Prostate gland (tissue), 2 donors: ENCODE measurements around the gene PCYOX1L. TPM values are rescaled to one million over a fixed set of nuclear protein-coding genes. Genes with fewer than 3 reads are reported as not detected.
"Not testable (repeated sequence)": the region's sequence is repeated elsewhere in the genome, so short reads cannot be mapped to it uniquely, and the experiment has no call there.

ENCODE experiments used
- DNase-seq: peaks from one replicate; pipeline ENCODE4 v3.0.0-alpha.2; 2019; ENCODE audit warnings: low spot score
- H3K27ac ChIP-seq, 2 donors: fragments of 200-600 bp; sonication (generic); 2 replicates each; pipeline ENCODE4 v1.5.1; 2017 to 2019
- H3K27me3 ChIP-seq: fragments of 200-600 bp; sonication (generic); replicated peaks from 2 replicates; pipeline ENCODE4 v1.5.1; 2019; ENCODE audit not compliant: insufficient read depth
- H3K36me3 ChIP-seq, 2 donors: fragments of 200-600 bp; sonication (generic); 1 replicate in 1 of 2; 2 replicates in 1 of 2; pipeline versions ENCODE4 v1.5.1 to v1.8.1; 2017 to 2019
- H3K4me1 ChIP-seq: fragments of 200-600 bp; sonication (generic); replicated peaks from 2 replicates; pipeline ENCODE4 v1.5.1; 2019
- H3K4me3 ChIP-seq, 2 donors: fragments of 200-600 bp; sonication (generic); 2 replicates each; pipeline ENCODE4 v1.5.1; 2017 to 2019
- H3K9me3 ChIP-seq: fragments of 200-600 bp; sonication (generic); 2 replicates; pipeline ENCODE4 v1.5.1; 2017
- POLR2A ChIP-seq: fragments of 450-650 bp; IDR thresholded peaks from one replicate; pipeline ENCODE4 v1.6.1; 2016; ENCODE audit warnings: antibody characterized with exemption, mild to moderate bottlenecking
- POLR2AphosphoS5 ChIP-seq: sonication (generic); formaldehyde crosslinking; IDR thresholded peaks from one replicate; pipeline ENCODE4 v1.6.1; 2017; ENCODE audit warnings: antibody characterized with exemption
- WGBS: methylation state at CpG from one replicate; pipeline ENCODE4 v1.1.5; 2018; 5-methylcytosine and 5-hydroxymethylcytosine counted together
- intact Hi-C: fragments of 100-400 bp; cut with DNase I; formaldehyde crosslinking; loops from one replicate; pipeline ENCODE4 v1.14.2; 2022
- total RNA-seq, 2 donors: library from RNA; depleted of rRNA; stranded (reverse); fragments of >200 nt; gene quantifications; one replicate each; pipeline ENCODE4 v1.1.0, GENCODE V29; 2016
- TF ChIP-seq, protein P1 (sequence below), 4 experiments: fragments of 200-600 bp in 2 of 4; fragments of 450-650 bp in 2 of 4; sonication (generic) in 2 of 4; IDR thresholded peaks; 1 replicate in 3 of 4; 2 replicates in 1 of 4; pipeline ENCODE4 v1.5.1; 2016 to 2019; ENCODE audit warnings: antibody characterized with exemption in 4 of 4, mild to moderate bottlenecking in 2 of 4, moderate library complexity in 2 of 4

Gene PCYOX1L
- total RNA-seq, 2 donors from 2014 or later = 7.7 to 20.7 TPM

DNA sequence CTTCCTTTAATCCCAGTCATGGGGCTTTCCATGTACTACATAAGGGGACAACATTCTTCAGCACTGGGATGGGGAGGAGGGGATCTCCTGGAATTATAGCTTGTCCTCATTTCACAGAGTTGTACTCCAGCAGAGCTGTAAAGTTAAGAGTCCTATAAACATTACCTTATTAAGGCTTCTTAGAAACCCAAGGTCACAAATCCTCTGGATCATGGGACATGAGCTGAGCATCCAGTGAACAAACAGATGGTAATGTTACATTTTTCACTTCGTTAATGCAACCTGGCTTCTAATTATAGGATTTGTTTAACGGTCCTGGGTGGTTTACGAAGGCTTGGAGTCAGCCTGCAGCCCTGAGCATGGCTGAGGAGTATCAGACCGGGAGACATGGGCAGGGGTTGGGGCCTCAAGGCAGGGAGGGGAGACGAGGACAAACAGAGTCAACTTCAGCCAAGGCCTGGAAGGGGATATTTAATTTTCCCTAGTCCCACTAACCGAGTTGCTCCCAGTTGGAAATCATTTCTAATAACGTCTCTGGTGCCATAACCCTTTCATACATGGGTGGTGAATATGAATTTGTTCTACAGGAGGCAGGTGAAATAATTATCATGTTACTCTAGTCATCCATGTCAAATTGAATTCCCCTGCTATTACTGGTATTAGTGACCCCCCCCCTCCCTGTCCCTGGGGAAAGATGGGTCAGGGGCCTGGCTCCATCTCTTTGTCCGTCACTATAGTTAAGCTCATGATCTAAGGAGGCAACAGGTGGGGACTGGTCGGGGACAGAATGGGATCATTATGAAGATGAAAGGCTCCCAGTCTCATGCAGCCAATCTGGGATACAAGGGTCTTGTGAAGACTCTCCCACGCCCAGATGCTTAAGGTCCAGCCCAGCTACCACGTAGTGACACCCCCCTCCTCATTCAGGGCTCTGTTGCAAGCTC lies 32.0 kb downstream of the PCYOX1L start:
- no peak for DNase-seq
- 65% methylated on average over 11 of the region's 11 CpGs for WGBS
- Histone ChIP-seq H3K4me3 (no peak overlapping the region), H3K27me3 (no peaks in the 10 kb centered on the region), H3K36me3 (no peaks in the 10 kb centered on the region), H3K4me1 (no peaks in the 10 kb centered on the region), H3K27ac (peak overlapping the region; percentile 72 to 74), H3K9me3 (no peaks in the 10 kb centered on the region)
- TF ChIP-seq POLR2AphosphoS5 = peak; percentile 80
- TF ChIP-seq, protein P1, sequence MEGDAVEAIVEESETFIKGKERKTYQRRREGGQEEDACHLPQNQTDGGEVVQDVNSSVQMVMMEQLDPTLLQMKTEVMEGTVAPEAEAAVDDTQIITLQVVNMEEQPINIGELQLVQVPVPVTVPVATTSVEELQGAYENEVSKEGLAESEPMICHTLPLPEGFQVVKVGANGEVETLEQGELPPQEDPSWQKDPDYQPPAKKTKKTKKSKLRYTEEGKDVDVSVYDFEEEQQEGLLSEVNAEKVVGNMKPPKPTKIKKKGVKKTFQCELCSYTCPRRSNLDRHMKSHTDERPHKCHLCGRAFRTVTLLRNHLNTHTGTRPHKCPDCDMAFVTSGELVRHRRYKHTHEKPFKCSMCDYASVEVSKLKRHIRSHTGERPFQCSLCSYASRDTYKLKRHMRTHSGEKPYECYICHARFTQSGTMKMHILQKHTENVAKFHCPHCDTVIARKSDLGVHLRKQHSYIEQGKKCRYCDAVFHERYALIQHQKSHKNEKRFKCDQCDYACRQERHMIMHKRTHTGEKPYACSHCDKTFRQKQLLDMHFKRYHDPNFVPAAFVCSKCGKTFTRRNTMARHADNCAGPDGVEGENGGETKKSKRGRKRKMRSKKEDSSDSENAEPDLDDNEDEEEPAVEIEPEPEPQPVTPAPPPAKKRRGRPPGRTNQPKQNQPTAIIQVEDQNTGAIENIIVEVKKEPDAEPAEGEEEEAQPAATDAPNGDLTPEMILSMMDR (IDR thresholded peaks at IDR 0.05) = no peak
- intact Hi-C loops = no loop called here

DNA sequence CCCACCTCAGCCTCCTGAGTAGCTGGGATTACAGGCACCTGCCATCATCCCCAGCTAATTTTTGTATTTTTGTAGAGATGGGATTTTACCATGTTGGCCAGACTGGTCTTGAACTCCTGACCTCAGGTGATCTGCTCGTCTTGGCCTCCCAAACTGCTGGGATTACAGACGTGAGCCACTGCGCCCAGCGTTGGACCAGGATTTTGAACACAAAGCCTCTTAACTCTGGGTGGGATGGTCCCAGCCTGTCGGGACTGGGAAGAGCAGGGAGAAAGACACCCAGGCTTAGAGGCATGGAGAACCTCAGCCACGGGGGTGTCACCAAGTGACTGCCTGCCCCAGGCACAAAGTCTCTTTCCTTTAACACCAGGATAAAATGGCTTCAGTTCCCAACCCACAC lies 33.2 kb downstream of the PCYOX1L start:
- H3K4me1 ChIP-seq, DNase-seq, intact Hi-C loops, H3K27me3 ChIP-seq, H3K36me3 ChIP-seq, H3K9me3 ChIP-seq, H3K4me3 ChIP-seq: not testable (repeated sequence)
- peak overlapping the region; percentile 44 to 74 for H3K27ac ChIP-seq
- WGBS = 74% methylated on average over 6 of the region's 6 CpGs

DNA sequence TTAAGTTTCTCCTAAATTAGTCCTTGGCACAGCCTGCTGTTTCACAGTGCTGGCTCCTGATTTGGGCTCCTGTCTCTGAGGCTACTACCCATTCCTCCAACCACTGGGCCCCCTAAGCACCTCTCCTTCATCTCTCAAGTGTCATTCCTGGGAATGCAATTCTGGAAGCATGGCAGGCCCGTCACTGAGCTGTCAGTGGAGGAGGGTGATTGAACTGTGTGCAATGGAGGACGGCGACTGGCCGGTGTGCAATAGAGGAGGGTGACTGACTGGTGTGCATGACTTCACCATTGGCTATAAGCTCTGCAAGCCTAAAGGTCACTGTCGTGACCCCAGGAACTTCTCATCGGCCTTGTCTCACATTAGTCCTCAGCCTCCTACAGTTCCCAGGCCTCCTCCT lies 33.7 kb downstream of the PCYOX1L start:
- 82% methylated on average over 6 of the region's 6 CpGs for WGBS
- Histone ChIP-seq H3K9me3 (no peaks in the 10 kb centered on the region), H3K27me3 (no peaks in the 10 kb centered on the region), H3K27ac (peak overlapping the region; percentile 44 to 74), H3K4me3 (no peak overlapping the region), H3K4me1 (no peaks in the 10 kb centered on the region), H3K36me3 (no peaks in the 10 kb centered on the region)
- no peak for DNase-seq
- intact Hi-C loops = no loop called here
- TF ChIP-seq POLR2A (no peak), POLR2AphosphoS5 (no peak)
- TF ChIP-seq, protein P1 (IDR thresholded peaks at IDR 0.05) = no peak

DNA sequence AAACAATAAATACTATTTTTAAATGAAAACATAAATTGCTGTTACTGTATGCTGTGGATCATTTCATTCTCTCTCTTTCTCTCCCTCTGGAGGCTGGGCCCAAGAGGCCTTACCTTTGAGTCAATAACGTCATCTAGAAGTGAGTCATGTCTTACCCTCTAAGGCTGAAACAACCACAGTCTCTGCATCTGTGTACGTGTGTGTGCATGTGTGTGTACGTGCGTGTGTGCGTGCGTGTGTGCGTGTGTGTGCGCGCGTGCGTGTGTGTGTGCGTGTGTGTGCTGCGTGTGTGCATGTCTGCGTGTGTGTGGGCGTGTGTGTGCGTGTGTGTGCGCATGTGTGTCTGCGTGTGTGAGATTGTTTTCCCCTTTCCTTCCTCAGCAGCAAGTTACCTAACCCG lies 34.9 kb downstream of the PCYOX1L start:
- H3K9me3 ChIP-seq = no peaks in the 10 kb centered on the region
- WGBS = 86% methylated on average over 19 of the region's 19 CpGs
- no peak overlapping the region for H3K27ac ChIP-seq
- no peaks in the 10 kb centered on the region for H3K27me3 ChIP-seq
- H3K4me1 ChIP-seq = no peaks in the 10 kb centered on the region
- no peaks in the 10 kb centered on the region for H3K36me3 ChIP-seq
- DNase-seq = no peak
- intact Hi-C loops = no loop called here
- H3K4me3 ChIP-seq = no peak overlapping the region
- TF ChIP-seq POLR2AphosphoS5 = no peak

DNA sequence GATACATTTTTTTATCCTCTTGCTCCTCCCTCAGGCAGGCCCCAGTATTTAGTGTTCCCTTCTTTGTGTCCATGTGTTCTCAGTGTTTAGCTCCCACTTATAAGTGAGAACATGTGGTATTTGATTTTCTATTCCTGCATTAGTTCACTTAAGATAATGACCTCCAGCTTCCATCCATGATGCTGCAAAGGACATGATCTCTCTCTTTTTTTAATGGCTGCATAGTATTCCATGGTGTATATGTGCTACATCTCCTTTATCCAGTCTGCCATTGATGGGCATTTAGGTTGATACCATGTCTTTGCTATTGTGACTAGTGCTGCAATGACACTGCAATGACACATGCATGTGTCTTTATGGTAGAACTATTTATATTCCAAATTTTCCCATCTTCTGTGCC lies 37.1 kb downstream of the PCYOX1L start:
- H3K36me3 ChIP-seq, H3K4me3 ChIP-seq, DNase-seq, H3K27me3 ChIP-seq, H3K9me3 ChIP-seq, H3K27ac ChIP-seq, intact Hi-C loops, H3K4me1 ChIP-seq: not testable (repeated sequence)

DNA sequence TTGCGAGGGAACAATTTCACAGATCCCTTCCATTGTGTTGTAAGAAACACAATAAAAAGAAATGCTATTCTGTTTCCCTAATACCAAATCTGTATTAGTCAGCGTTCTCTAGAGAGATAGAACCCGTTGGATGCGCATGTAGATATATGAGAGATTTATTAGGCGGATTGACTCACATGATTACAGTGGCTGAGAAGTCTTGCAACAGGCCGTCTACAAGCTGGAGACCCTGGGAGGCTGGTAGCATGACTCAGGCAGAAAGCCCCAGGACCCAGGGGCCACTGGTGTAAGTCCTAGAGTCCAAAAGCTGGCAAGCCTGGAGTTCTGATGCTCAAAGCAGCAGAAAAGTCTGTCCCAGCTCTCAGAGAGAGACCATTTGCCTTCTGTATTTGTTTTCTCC lies 39.7 kb downstream of the PCYOX1L start:
- H3K9me3 ChIP-seq = no peaks in the 10 kb centered on the region
- 88% methylated on average over 6 of the region's 6 CpGs for WGBS
- H3K4me3 ChIP-seq = no peak overlapping the region
- no peaks in the 10 kb centered on the region for H3K4me1 ChIP-seq
- intact Hi-C loops = no loop called here
- no peaks in the 10 kb centered on the region for H3K36me3 ChIP-seq
- no peak overlapping the region for H3K27ac ChIP-seq
- DNase-seq = no peak
- no peaks in the 10 kb centered on the region for H3K27me3 ChIP-seq
- no peak for TF ChIP-seq POLR2A
- no peak for TF ChIP-seq POLR2AphosphoS5
- TF ChIP-seq, protein P1 (IDR thresholded peaks at IDR 0.05) = no peak

DNA sequence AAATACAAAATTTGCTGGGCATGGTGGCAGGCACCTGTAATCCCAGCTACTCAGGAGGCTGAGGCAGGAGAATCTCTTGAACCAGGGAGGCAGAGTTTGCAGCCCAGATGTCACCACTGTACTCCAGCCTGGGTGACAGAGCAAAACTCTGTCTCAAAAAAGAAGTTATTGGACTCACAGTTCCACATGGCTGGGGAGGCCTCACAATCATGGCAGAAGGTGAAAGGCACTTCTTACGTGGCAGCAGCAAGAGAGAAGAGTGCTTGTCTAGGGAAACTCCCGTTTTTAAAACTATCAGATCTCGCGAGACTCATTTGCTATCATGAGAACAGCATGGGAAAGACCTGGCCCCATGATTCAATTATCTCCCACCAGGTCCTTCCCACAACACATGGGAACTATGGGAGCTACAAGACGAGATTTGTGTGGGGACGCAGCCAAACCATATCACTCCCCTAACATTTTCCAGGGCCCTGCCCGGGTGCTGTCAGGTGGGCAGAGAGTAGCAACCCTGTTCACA lies 41.0 kb downstream of the PCYOX1L start:
- H3K27me3 ChIP-seq, H3K9me3 ChIP-seq, DNase-seq, H3K4me1 ChIP-seq, intact Hi-C loops, H3K27ac ChIP-seq, H3K4me3 ChIP-seq, H3K36me3 ChIP-seq: not testable (repeated sequence)
- 80% methylated on average over 7 of the region's 7 CpGs for WGBS
